ENCODE measurements around the gene MCC.

- TF ChIP-seq ELF4 (IDR thresholded peaks at IDR 0.05) (no peak), ARNT (IDR thresholded peaks at IDR 0.05) (no peak), SP1 (IDR thresholded peaks at IDR 0.05) (no peak), BHLHE40 (IDR thresholded peaks at IDR 0.05; ENCODE audit: borderline replicate concordance) (no peak), NFRKB (IDR thresholded peaks at IDR 0.05) (no peak), FOXM1 (IDR thresholded peaks at IDR 0.05; ENCODE audit: borderline replicate concordance) (no peak), FOXA1 (IDR thresholded peaks at IDR 0.05) (no peak), SUZ12 (IDR thresholded peaks at IDR 0.05) (no peak)
Observed at GRCh38 chr5:113195771-113196170, 292.5 kb downstream of the MCC start.
